ENCODE data around the gene MUC5B.

GRCh38 chr11:1218788-1219445, 3.9 kb upstream of the MUC5B start:
- no peak for TF ChIP-seq CTCF (IDR thresholded peaks at IDR 0.05)
- TF ChIP-seq ZFX (IDR thresholded peaks at IDR 0.05; ENCODE audit: borderline replicate concordance), result no peak
